Neuron (in vitro differentiated cells): ENCODE measurements around the gene ITPK1.

Source experiments
- H2AFZ ChIP-seq: one replicate; pipeline ENCODE4 v1.6.1; 2013; ENCODE audit warnings: low read depth, mild to moderate bottlenecking, inconsistent platforms, low read length, moderate library complexity
- H3K27me3 ChIP-seq: one replicate; pipeline ENCODE4 v1.6.1; 2013; ENCODE audit warnings: low read length; ENCODE audit not compliant: insufficient read depth
- H3K36me3 ChIP-seq: one replicate; pipeline ENCODE4 v1.6.1; 2013; ENCODE audit warnings: low read length; ENCODE audit not compliant: insufficient read depth
- H3K4me1 ChIP-seq: one replicate; pipeline ENCODE4 v1.6.1; 2013; ENCODE audit warnings: low read length; ENCODE audit not compliant: insufficient read depth
- H3K4me3 ChIP-seq: 2 replicates; pipeline ENCODE4 v1.5.1; 2013; ENCODE audit warnings: mild to moderate bottlenecking, low read length, moderate library complexity
- H3K9me3 ChIP-seq: one replicate; pipeline ENCODE4 v1.6.1; 2013; ENCODE audit warnings: low read length

Gene ITPK1

DNA sequence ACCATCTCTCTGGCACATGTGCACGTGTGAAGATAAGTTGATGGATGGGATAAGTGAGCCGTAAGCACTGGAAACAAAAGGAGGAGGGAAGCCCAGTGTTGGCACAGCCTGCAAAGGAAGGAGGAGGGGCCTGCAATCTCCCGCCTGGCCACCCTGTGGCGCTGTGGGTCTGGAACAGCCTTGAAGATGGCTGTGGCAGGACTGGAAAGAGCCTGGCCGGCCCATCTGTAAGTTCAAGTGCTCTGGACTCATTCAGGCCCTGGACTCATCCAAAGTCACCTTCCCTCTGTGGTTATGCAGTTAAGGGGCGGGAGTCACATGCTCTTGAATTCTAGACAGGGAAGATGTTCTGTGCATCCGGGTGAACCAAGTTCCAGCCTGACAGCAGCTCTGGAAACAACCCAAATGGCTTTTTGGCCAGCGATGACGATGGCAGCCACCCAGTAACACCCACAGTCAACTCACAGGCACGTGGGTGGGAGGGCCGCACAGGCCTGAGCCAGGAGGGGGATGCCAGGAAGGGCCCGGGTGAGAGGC, 142.4 kb downstream of the ITPK1 start:
- Histone ChIP-seq H3K4me1 (no peaks in the 10 kb centered on the region), H3K36me3 (no peaks in the 10 kb centered on the region), H3K27me3 (no peaks in the 10 kb centered on the region), H3K9me3 (peaks cover 5% of the 10 kb centered on the region), H3K4me3 (no peak overlapping the region), H2AFZ (no peak overlapping the region)

DNA sequence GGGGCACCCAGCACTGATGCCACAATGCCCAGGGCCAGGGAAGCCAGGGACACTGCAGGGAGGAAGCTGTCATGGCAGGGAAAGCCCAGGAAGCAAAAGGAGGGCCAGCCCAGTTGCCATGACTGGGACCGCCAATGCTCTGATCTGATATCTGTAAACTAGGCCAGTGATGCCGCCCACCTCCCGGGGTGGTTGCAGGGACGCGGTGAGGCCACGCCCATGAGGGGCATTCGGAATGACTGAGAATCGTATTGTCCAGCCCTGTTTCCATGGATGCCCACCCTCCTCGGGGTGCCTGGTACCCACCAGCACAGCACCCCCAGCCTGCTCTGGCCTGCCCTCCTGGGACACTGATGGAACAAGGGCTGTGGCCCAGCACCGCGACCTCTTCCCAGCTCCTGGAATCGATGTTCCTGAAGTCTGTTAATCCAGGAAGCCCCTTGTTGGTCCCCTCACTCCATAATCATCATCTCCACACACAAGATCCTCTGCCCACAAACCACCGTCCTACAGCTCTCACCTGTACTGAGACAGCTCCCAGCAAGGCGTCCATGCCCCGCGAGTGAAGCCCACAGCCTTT, 144.0 kb downstream of the ITPK1 start:
- Histone ChIP-seq H3K4me1 (no peaks in the 10 kb centered on the region), H3K36me3 (no peaks in the 10 kb centered on the region), H2AFZ (no peak overlapping the region), H3K27me3 (no peaks in the 10 kb centered on the region), H3K4me3 (no peak overlapping the region), H3K9me3 (no peaks in the 10 kb centered on the region)

DNA sequence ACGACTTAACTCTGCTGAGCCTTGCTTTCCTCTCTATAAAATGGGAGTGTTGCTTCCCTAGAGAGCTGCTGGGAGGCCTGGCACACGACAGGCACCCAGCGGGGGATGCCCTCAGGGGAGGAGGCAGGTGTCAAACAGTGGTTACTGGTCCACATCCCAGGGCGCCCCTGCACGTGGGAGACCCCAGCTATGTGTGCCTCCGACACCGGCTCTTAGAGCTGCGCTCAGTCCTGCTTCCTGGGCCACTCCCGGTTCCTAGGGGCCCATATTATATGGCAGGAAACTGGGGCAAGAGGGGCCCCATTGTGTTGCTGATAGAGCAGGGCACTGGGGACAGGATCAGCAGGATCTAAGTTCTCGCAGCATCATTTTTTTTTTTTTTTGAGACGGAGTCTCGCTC, 145.5 kb downstream of the ITPK1 start:
- Histone ChIP-seq H3K4me3 (no peak overlapping the region), H2AFZ (no peak overlapping the region), H3K27me3 (no peaks in the 10 kb centered on the region), H3K4me1 (no peaks in the 10 kb centered on the region), H3K36me3 (no peaks in the 10 kb centered on the region), H3K9me3 (no peaks in the 10 kb centered on the region)

DNA sequence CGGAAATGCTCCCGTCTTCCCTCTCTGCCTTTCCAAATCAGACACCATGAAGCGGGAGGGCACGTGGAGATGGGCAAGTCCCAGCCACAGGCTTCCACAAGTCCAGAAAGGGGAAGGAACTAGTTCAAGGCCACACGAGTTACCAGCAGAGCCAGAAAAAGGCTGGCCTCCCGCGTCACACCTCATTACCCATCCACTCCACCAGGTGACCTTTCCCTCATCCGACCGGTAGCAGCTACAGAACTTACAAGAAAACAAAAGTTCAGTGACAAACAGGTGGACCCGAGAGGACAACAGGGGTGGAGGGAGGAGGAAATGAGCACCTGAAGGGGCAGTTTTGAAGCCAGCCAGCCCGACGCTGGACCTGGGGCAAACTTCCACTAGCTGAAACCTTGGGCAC, 145.9 kb downstream of the ITPK1 start:
- H3K36me3 ChIP-seq, result no peaks in the 10 kb centered on the region
- H3K9me3 ChIP-seq, result no peaks in the 10 kb centered on the region
- no peak overlapping the region for H3K4me3 ChIP-seq
- H3K4me1 ChIP-seq, result no peaks in the 10 kb centered on the region
- H3K27me3 ChIP-seq, result no peaks in the 10 kb centered on the region
- no peak overlapping the region for H2AFZ ChIP-seq

DNA sequence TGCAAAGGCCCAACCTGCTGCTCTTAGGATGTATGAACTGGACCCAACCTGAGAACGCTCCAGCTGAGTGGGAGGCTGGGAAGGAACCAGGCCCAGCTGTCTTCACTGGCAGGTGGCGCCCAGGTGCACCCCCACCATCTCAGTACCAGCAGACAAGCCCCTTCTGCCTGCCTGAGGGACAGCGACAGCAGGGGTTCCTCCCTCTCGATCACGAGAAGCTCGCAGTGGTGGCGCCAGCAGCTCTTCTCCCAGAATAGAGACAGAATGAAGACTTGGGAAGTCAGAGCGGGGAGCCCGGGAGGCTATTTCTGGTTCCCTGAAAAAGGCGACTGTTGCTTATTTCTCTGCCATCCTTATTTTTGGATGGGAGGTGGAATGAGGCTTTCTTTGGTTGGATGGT, 146.3 kb downstream of the ITPK1 start:
- H3K9me3 ChIP-seq, result no peaks in the 10 kb centered on the region
- H3K27me3 ChIP-seq, result no peaks in the 10 kb centered on the region
- no peaks in the 10 kb centered on the region for H3K4me1 ChIP-seq

DNA sequence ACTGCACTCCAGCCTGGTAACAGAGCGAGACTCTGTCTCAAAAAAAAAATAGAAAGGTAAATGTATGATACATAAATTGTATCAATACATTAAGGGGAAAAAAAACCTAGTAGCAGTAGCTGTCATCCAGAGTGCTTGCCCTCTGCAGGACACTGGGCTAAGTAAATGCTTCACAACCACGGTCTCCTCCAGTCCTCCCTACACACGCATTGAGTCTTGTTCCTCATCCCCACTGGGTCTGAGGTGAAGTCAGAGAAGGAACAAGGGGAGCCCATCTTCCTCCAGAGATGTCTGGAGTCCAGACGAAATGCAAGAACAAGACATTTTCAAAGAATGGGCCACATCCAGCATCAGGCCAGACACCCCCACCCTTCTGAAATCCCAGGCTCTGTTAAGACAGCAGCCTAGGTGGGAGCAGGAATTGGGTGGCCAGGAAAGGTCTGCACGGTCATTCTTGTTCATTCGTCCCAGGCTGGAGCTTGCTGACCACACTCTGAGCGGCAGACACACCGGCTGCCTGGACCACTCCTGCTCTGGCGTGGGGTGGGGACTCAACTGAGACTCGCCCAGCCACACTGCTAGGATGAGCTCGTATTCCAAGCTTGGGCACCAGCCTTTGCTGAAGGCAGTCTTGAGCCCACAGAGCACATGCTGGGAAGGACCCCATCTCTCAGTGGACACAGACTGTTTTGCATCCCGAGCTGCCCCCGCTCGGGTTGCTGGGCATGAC, 147.3 kb downstream of the ITPK1 start:
- no peak overlapping the region for H3K4me3 ChIP-seq
- no peak overlapping the region for H2AFZ ChIP-seq
- H3K36me3 ChIP-seq, result no peaks in the 10 kb centered on the region
- H3K9me3 ChIP-seq, result no peaks in the 10 kb centered on the region
- H3K27me3 ChIP-seq, result no peaks in the 10 kb centered on the region
- H3K4me1 ChIP-seq, result peaks cover 5% of the 10 kb centered on the region

More for the DNA sequence above, 146.3 kb downstream of the ITPK1 start:
- H2AFZ ChIP-seq, result no peak overlapping the region
- H3K4me3 ChIP-seq, result no peak overlapping the region
- no peaks in the 10 kb centered on the region for H3K36me3 ChIP-seq

DNA sequence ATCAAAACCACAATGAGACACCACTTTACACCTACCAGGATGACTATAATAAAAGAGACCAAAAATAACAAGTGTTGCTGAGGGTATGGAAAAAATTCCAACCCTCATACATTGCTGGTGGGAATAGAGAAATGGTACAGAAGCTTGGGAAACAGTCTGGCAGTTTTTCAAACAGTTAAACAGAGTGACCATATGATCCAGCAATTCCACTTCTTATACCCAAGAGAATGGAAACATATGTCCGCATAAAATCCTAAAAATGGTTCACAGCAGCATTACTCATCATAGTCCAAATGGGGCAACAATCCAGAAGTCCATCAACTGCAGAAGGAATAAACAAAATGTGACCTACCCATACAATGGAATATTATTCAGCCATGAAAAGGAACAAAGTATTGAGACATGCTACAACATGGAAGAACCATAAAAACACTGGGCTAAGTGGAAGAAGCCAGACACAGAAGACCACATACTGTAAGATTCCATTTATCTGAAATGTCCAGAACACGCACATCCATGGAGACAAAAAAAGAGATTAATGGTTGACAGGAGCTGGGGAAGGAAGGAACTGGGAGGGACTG, 148.3 kb downstream of the ITPK1 start:
- no peak overlapping the region for H3K4me3 ChIP-seq
- H3K9me3 ChIP-seq, result no peaks in the 10 kb centered on the region
- H3K4me1 ChIP-seq, result peaks cover 14% of the 10 kb centered on the region
- no peaks in the 10 kb centered on the region for H3K36me3 ChIP-seq
- H3K27me3 ChIP-seq, result no peaks in the 10 kb centered on the region
- H2AFZ ChIP-seq, result no peak overlapping the region

DNA sequence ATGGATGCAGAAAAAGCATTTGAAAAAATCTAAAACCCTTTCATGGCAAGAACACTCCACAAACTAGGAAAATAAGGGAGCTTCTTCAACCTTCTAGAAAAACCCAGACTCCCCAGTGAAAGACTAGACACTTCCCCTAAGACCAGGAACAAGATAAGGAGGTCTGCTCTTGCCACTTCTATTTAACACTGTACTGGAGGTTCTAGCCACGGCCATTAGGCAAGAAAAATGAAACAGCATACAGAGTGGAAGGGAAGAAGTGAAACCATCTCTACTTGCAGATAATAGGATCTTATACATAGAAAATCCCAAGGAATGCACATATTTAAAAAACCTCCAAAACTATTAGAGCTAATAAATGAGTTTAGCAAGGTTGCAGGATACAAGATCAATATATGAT, 150.4 kb downstream of the ITPK1 start:
- H3K4me3 ChIP-seq, result no peak overlapping the region
- H3K4me1 ChIP-seq, result peaks cover 14% of the 10 kb centered on the region

DNA sequence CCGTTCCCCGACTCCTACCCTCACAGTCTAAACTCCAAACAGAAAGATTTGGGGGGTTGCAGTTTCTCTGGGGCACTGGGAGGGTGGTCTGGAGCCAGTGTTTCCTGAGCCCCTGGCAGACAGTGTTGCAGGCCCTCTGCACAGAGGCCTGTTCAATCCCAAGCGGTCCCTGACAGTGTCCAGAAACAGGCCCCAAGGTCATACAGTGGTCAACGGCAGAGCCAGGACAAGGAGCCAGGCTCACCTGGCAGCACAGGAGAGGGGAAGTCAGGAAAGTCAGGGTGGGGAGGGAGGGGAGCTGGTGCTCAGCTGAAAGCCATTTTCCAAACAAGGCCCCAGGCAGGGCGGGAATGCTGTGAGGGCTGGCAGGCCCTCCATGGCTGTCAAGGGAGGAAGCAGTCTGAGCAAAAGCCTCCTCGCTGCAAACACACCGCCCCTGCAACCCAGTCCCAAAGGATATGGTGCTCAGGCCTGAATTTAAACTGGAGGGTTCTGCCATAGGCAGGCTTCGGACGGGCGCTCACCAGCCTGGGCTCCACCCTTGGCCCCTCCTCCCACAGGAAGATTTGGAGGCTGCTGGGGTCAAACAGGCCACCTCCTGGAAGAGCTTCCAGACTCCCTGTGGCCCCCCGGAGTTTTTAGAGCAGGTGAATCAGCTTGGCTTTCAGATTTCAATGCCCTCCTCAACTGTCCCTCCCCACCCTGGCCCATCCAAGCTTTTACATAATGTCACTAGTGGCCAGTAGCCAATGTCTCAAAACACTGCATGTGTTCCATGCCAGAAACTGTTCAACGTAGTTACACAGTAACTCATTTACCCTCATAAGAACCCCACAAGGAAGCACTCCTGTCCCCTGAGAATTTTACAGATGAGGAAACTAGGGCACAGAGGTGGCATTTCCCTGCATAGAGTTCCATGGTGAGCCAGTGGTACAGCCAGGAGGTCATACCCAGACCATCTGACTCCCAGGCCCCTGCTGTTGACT, 151.3 kb downstream of the ITPK1 start:
- H3K9me3 ChIP-seq, result no peaks in the 10 kb centered on the region
- H2AFZ ChIP-seq, result no peak overlapping the region
- no peak overlapping the region for H3K4me3 ChIP-seq
- H3K36me3 ChIP-seq, result no peaks in the 10 kb centered on the region
- peaks cover 16% of the 10 kb centered on the region for H3K4me1 ChIP-seq
- H3K27me3 ChIP-seq, result no peaks in the 10 kb centered on the region

More for the DNA sequence above, 150.4 kb downstream of the ITPK1 start:
- Histone ChIP-seq H2AFZ (no peak overlapping the region), H3K27me3 (no peaks in the 10 kb centered on the region), H3K9me3 (no peaks in the 10 kb centered on the region), H3K36me3 (no peaks in the 10 kb centered on the region)

DNA sequence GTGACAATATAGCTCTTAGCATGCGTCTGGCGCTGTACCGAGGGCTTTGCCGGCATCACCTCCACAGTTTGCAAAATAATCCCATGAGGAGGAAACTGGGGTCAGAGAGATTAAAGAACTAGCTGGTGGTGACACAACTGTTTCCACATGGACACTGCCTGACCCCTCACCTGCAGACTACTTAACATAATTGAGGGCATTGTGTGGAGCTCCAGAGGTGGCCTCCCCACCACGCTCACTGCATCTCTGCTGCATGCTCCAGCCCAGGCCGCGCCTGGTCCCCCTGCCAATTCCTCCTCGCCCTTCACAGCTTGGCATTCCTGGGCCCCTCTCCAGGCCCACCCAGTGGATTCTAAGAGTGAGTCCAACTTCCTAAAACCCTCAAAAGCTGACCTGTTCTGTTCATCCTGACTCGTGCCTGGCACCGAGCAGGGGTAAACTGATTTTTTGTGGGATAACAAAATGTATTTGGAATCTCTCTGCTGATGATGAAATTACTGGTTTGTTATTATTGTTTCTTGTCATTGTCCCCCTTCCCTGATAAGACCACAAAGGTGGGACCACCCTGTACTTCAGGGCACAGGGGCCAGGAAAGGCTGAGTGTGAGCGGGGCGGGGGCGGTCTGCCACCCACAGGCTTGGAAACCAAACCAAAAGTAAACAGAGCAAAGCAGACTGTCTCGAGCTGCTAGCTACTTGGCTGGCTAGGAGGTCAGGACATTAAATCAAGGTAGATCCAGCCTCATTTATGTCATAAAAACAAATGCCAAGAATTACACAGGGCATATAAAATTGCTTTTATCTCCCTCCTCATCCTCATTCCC, 152.2 kb downstream of the ITPK1 start:
- Histone ChIP-seq H3K4me3 (no peak overlapping the region), H3K27me3 (no peaks in the 10 kb centered on the region), H3K36me3 (no peaks in the 10 kb centered on the region), H3K4me1 (peaks cover 23% of the 10 kb centered on the region), H2AFZ (no peak overlapping the region), H3K9me3 (no peaks in the 10 kb centered on the region)

DNA sequence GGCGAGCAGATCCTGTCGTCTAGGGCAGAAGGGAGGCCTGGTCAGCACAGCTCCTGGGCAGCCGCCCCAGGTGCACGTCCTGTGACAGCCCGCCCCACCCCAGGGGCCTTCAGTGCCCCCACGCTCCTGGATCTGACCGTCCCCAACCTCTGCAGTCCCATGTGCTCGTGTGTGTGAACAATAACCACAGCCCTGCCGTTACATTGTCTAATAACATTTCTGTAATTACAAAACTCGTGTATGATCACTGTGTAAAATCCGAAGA, 153.0 kb downstream of the ITPK1 start:
- Histone ChIP-seq H3K27me3 (no peaks in the 10 kb centered on the region), H3K4me1 (peaks cover 23% of the 10 kb centered on the region), H2AFZ (no peak overlapping the region), H3K36me3 (no peaks in the 10 kb centered on the region), H3K4me3 (no peak overlapping the region), H3K9me3 (no peaks in the 10 kb centered on the region)

DNA sequence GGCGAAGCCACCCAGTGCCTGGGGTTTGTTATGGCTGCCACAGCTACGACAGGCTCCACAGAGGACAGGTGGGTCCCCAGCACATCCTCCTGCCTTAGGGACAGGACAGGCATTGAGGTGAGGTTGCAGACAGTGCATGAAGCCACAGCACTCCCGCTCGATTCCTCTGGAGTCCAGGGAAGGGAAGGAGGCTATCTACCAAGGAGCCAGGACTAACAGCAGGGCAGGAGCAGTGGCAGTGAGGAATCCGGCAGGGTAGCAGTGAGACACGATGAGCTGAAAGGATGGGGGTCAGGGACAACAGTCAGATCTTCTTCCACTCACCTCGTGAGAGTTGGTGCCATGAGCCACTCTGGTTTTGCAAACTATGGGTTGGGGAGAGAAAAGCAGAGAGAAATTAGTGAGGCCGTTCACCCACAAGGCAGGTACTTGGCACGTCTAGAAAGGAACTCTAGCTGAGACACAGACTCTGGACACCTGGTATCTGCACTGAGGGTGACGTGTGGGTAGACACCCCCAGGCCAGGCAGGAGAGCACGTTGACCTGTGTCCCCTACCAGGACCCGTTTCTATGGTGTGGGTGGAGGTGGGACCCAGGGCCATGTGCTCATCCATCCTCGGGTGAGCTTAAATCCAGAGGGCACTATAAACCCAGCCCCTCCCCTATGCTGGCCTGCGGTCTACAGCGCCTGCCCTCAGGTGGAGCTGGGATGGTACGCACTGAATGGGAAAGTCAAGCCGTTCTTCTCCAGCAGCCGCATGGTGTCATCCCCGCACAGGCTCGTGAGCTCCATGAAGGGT, 153.5 kb downstream of the ITPK1 start:
- H3K4me1 ChIP-seq, result peaks cover 23% of the 10 kb centered on the region
- H3K4me3 ChIP-seq, result no peak overlapping the region
- H3K36me3 ChIP-seq, result peaks cover 3% of the 10 kb centered on the region
- H3K9me3 ChIP-seq, result no peaks in the 10 kb centered on the region
- no peak overlapping the region for H2AFZ ChIP-seq
- no peaks in the 10 kb centered on the region for H3K27me3 ChIP-seq
